ENCODE data around the gene JAG1.

DNA sequence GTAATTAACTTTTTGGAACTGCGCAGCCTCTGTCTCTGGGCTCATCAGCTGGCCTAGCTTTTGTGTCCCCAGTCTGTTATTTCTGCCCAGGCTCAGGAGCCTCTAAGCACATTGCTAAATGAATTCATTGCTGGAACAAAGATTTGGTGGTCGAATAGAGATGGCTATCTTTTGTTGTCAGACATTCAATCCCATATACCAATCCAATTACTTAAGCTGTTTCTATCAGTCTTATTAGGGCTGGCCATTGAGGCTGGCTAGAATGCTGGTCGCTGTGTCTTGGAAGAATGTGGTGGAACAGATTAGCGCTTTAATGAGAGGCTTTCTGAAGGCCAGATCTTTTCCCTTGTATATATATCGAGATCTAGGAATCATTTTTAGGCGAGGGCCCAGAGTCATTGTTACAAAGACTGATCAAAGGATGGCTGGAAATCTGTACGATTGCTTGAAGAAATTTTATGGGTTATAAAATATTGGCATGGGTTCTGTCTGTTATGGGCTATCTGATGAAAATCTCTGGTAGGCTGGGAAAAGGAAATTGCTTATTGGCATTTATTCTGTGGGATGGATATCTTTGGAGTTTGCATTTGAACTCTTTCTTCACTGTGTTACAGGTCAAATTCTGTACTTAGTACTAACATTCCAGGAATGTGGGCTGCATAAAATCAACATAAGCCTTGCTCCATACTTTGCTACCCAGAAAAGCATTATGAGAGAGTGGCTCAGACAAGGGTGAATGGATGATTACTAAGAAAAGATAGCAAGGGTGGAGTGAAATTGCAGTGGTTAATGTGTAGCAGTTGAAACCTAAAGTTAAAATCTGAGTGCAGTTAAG is 34.8 kb upstream of the JAG1 start:
- TF ChIP-seq YY1 (IDR thresholded peaks at IDR 0.05; ENCODE audit: insufficient read depth, insufficient read length) (no peak), SUZ12 (IDR thresholded peaks at IDR 0.05; ENCODE audit: extremely low read depth, insufficient read depth, insufficient read length) (no peak), ZNF274 (IDR thresholded peaks at IDR 0.05; ENCODE audit: low read depth, low read length) (no peak)

Measured in NT2/D1 (cell line).